ENCODE measurements around the gene ELFN2.

GRCh38 chr22:37428649-37429586 is 1.6 kb upstream of the ELFN2 start:
- TF ChIP-seq, protein P1, sequence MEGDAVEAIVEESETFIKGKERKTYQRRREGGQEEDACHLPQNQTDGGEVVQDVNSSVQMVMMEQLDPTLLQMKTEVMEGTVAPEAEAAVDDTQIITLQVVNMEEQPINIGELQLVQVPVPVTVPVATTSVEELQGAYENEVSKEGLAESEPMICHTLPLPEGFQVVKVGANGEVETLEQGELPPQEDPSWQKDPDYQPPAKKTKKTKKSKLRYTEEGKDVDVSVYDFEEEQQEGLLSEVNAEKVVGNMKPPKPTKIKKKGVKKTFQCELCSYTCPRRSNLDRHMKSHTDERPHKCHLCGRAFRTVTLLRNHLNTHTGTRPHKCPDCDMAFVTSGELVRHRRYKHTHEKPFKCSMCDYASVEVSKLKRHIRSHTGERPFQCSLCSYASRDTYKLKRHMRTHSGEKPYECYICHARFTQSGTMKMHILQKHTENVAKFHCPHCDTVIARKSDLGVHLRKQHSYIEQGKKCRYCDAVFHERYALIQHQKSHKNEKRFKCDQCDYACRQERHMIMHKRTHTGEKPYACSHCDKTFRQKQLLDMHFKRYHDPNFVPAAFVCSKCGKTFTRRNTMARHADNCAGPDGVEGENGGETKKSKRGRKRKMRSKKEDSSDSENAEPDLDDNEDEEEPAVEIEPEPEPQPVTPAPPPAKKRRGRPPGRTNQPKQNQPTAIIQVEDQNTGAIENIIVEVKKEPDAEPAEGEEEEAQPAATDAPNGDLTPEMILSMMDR (conservative IDR thresholded peaks at IDR 0.05; ENCODE audit: low read length), result peak; percentile 95
- TF ChIP-seq EZH2phosphoT487 (IDR thresholded peaks at IDR 0.05; ENCODE audit: borderline replicate concordance, low read depth, low read length), result no peak

All from OCI-LY7 (cell line).